ENCODE measurements around the gene HS2ST1. TPM values are rescaled to one million over a fixed set of nuclear protein-coding genes. Genes with fewer than 3 reads are reported as not detected.

Gene HS2ST1
- total and polyA plus RNA-seq, 2 donors (not counting 3 experiments of a cell fraction or from before 2014, with no cell fraction given) = 5.5 to 31.2 TPM

DNA sequence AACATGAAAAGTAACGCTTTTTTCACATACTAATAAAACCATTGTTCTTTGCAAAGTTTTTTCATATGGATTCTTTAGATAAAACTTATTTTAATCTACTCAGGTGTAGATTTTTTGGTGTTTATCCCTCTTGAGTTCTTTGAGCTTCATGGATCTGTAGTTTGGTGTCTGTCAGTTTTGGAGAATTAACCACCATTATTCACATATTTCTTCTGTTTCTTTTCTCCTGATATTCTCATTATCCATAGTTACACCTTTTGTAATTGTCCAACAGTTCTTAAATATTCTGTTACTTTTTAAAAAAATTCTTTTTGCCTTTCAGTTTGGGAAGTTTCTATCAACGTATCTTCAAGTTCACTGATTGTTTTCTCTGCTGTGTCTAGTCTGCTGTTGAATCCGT is 18.6 kb downstream of the HS2ST1 start:
- dilution Hi-C loops (cut with MboI; ENCODE audit: extremely low pct_ligation_motif_present, low sequenced_read_pairs) (no loop called here), intact Hi-C loops (cut with micrococcal nuclease) (no loop called here)
- Histone ChIP-seq H3K4me2 (ENCODE audit: insufficient read depth, low read length) (no peak overlapping the region), H3K9ac (replicated peaks; ENCODE audit: extremely low read depth, insufficient read depth, low read length) (no peak overlapping the region), H4K20me1 (replicated peaks; ENCODE audit: control insufficient read depth, extremely low read depth, insufficient read depth, low read length) (no peaks in the 10 kb centered on the region), H3K36me3 (ENCODE audit: control insufficient read depth in 2 of 2, extremely low read depth in 1 of 2, insufficient read depth in 2 of 2, low read length in 2 of 2) (no peaks in the 10 kb centered on the region), H3K4me3 (replicated peaks in 1 of 3; ENCODE audit: insufficient read depth in 1 of 3, low read depth in 1 of 3, low read length in 3 of 3) (no peak overlapping the region), H2AFZ (ENCODE audit: low read depth, low read length) (no peak overlapping the region), H3K79me2 (ENCODE audit: control insufficient read depth, insufficient read depth, low read length) (peaks cover 23% of the 10 kb centered on the region), H3K27ac (ENCODE audit: insufficient read depth, low read depth, low read length) (no peak overlapping the region), H3K9me3 (replicated peaks; ENCODE audit: control insufficient read depth, insufficient read depth, low read length) (no peaks in the 10 kb centered on the region), H3K9me1 (replicated peaks; ENCODE audit: control insufficient read depth, extremely low read depth, insufficient read depth, low read length) (no peaks in the 10 kb centered on the region), H3K27me3 (ENCODE audit: control insufficient read depth in 2 of 2, insufficient read depth in 2 of 2, low read length in 2 of 2) (no peaks in the 10 kb centered on the region), H3K4me1 (ENCODE audit: control insufficient read depth, extremely low read depth, insufficient read depth, low read length) (peaks cover 7% of the 10 kb centered on the region)
- CTCF ChIA-PET = interaction anchor here (0.9 to 1.4 kb wide), 2 partner anchors 13 to 99 kb away, joined by 5 read pairs; no protein-coding TSS in a partner anchor
- TF ChIP-seq FOS (IDR thresholded peaks at IDR 0.05; ENCODE audit: borderline replicate concordance, insufficient read depth, low read length) (no peak), GATA2 (IDR thresholded peaks at IDR 0.05; ENCODE audit: insufficient read depth, insufficient read length, low read depth, low read length) (no peak), EZH2 (IDR thresholded peaks at IDR 0.05; ENCODE audit: borderline replicate concordance, low read depth, low read length, severe bottlenecking) (no peak), MYC (IDR thresholded peaks at IDR 0.05; ENCODE audit: low read depth, low read length) (no peak), POLR2AphosphoS5 (IDR thresholded peaks at IDR 0.05; ENCODE audit: insufficient read depth, low read depth, low read length) (no peak), POLR2A (IDR thresholded peaks at IDR 0.05; ENCODE audit: low read depth, low read length) (no peak), JUN (IDR thresholded peaks at IDR 0.05; ENCODE audit: borderline replicate concordance, insufficient read depth, insufficient read length, low read depth) (no peak)
- TF ChIP-seq, protein P1, sequence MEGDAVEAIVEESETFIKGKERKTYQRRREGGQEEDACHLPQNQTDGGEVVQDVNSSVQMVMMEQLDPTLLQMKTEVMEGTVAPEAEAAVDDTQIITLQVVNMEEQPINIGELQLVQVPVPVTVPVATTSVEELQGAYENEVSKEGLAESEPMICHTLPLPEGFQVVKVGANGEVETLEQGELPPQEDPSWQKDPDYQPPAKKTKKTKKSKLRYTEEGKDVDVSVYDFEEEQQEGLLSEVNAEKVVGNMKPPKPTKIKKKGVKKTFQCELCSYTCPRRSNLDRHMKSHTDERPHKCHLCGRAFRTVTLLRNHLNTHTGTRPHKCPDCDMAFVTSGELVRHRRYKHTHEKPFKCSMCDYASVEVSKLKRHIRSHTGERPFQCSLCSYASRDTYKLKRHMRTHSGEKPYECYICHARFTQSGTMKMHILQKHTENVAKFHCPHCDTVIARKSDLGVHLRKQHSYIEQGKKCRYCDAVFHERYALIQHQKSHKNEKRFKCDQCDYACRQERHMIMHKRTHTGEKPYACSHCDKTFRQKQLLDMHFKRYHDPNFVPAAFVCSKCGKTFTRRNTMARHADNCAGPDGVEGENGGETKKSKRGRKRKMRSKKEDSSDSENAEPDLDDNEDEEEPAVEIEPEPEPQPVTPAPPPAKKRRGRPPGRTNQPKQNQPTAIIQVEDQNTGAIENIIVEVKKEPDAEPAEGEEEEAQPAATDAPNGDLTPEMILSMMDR (IDR thresholded peaks at IDR 0.05; ENCODE audit: extremely low read depth in 1 of 2, insufficient read depth in 1 of 2, low read depth in 1 of 2, low read length in 2 of 2) = no peak
- TF ChIP-seq, protein P2, sequence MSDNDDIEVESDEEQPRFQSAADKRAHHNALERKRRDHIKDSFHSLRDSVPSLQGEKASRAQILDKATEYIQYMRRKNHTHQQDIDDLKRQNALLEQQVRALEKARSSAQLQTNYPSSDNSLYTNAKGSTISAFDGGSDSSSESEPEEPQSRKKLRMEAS (IDR thresholded peaks at IDR 0.05; ENCODE audit: insufficient read depth, insufficient read length) = no peak
- DNase-seq (ENCODE audit: low read depth, low spot score) = no peak
- POLR2A ChIA-PET = no interaction called here
- FAIRE-seq = no peak
- BruUV-seq (replicated peaks) = no TSS peak
